Liver (tissue), 9 donors: Measurements from ENCODE around the gene FOXRED1. TPM values are rescaled to one million over a fixed set of nuclear protein-coding genes. Genes with fewer than 3 reads are reported as not detected.

Experiments
- DNase-seq: peaks from one replicate; pipeline ENCODE4 v3.0.0-alpha.2; 2017; ENCODE audit warnings: low spot score
- H3K27ac ChIP-seq, 2 donors: one replicate each; pipeline ENCODE4 v1.7.0; 2013; ENCODE audit warnings: inconsistent platforms in 2 of 2, low read length in 2 of 2, control low read depth in 1 of 2, low read depth in 1 of 2, mild to moderate bottlenecking in 1 of 2
- H3K27me3 ChIP-seq, 4 donors: one replicate each; pipeline versions ENCODE4 v1.6.1 to v1.7.0; 2013; ENCODE audit warnings: low read length in 3 of 4, inconsistent platforms in 1 of 4, mild to moderate bottlenecking in 1 of 4, moderate library complexity in 1 of 4; ENCODE audit not compliant: control insufficient read depth in 4 of 4, insufficient read depth in 4 of 4
- H3K36me3 ChIP-seq, 4 donors: one replicate each; pipeline versions ENCODE4 v1.6.1 to v1.7.0; 2013; ENCODE audit warnings: low read length in 3 of 4, mild to moderate bottlenecking in 3 of 4, low read depth in 1 of 4, moderate library complexity in 1 of 4; ENCODE audit not compliant: control insufficient read depth in 4 of 4, insufficient read depth in 3 of 4
- H3K4me1 ChIP-seq, 4 donors: one replicate each; pipeline versions ENCODE4 v1.6.1 to v1.7.0; 2013; ENCODE audit warnings: low read length in 3 of 4, mild to moderate bottlenecking in 3 of 4, moderate library complexity in 1 of 4; ENCODE audit not compliant: control insufficient read depth in 4 of 4, insufficient read depth in 4 of 4
- H3K4me3 ChIP-seq, 3 donors: one replicate each; pipeline versions ENCODE4 v1.6.1 to v1.7.0; 2013; ENCODE audit warnings: low read length in 3 of 3, control low read depth in 1 of 3, low read depth in 1 of 3, mild to moderate bottlenecking in 1 of 3
- H3K9ac ChIP-seq, 2 donors: one replicate each; pipeline ENCODE4 v1.7.0; 2013; ENCODE audit warnings: low read length in 2 of 2, mild to moderate bottlenecking in 2 of 2, moderate library complexity in 2 of 2, control low read depth in 1 of 2, low read depth in 1 of 2
- H3K9me3 ChIP-seq, 4 donors: one replicate each; pipeline versions ENCODE4 v1.6.1 to v1.7.0; 2013; ENCODE audit warnings: low read length in 3 of 4; ENCODE audit not compliant: control insufficient read depth in 4 of 4
- CTCF ChIP-seq: fragments of 150-350 bp; IDR thresholded peaks from 2 replicates; pipeline ENCODE4 v1.5.1; 2017; ENCODE audit warnings: improper control_type of control experiment, low read depth, low read length; ENCODE audit not compliant: missing input control
- EGR1 ChIP-seq, 2 donors: IDR thresholded peaks; 2 replicates each; pipeline ENCODE4 v1.6.1; 2016 to 2018; ENCODE audit warnings: antibody characterized with exemption in 2 of 2, low read depth in 2 of 2
- FOXA1 ChIP-seq: IDR thresholded peaks from 2 replicates; pipeline ENCODE4 v1.6.1; 2016; ENCODE audit warnings: antibody characterized with exemption
- FOXA2 ChIP-seq: IDR thresholded peaks from 2 replicates; pipeline ENCODE4 v1.6.1; 2016; ENCODE audit warnings: antibody characterized with exemption
- GABPA ChIP-seq, 2 donors: IDR thresholded peaks in 1 of 2; conservative IDR thresholded peaks in 1 of 2; 2 replicates each; pipeline ENCODE4 v1.6.1; 2016; ENCODE audit warnings: antibody characterized with exemption in 2 of 2, mild to moderate bottlenecking in 1 of 2, moderate library complexity in 1 of 2
- HNF4A ChIP-seq, 2 donors: conservative IDR thresholded peaks; 2 replicates each; pipeline ENCODE4 v1.6.1; 2016; ENCODE audit warnings: antibody characterized with exemption in 2 of 2, mild to moderate bottlenecking in 2 of 2
- HNF4G ChIP-seq: IDR thresholded peaks from 2 replicates; pipeline ENCODE4 v1.6.1; 2016; ENCODE audit warnings: antibody characterized with exemption
- JUND ChIP-seq, 2 donors: IDR thresholded peaks; 2 replicates each; pipeline ENCODE4 v1.6.1; 2016; ENCODE audit warnings: antibody characterized with exemption in 2 of 2
- MAX ChIP-seq: IDR thresholded peaks from 2 replicates; pipeline ENCODE4 v1.6.1; 2016; ENCODE audit warnings: antibody characterized with exemption
- NR2F2 ChIP-seq: IDR thresholded peaks from 2 replicates; pipeline ENCODE4 v1.6.1; 2016; ENCODE audit warnings: antibody characterized with exemption
- TAF1 ChIP-seq: conservative IDR thresholded peaks from 2 replicates; pipeline ENCODE4 v1.6.1; 2016; ENCODE audit warnings: antibody characterized with exemption, mild to moderate bottlenecking
- YY1 ChIP-seq: IDR thresholded peaks from 2 replicates; pipeline ENCODE4 v1.6.1; 2016; ENCODE audit warnings: antibody characterized with exemption, mild to moderate bottlenecking
- WGBS: extraction: QIAGEN DNeasy Blood & Tissue Kit; methylation state at CpG from one replicate; pipeline ENCODE4 v1.1.7; 2013; 5-methylcytosine and 5-hydroxymethylcytosine counted together
- polyA plus RNA-seq, 2 donors: library from polyadenylated mRNA; stranded (reverse) in 1 of 2; unstranded in 1 of 2; fragments of 200-250 nt in 1 of 2; fragments of >200 nt in 1 of 2; fragmentation: Nextera tagmentation in 1 of 2; extraction: Ambion mirVana in 1 of 2; gene quantifications; one replicate each; pipeline versions ENCODE4 v1.2.1 to v1.2.3, GENCODE V29; 2013 to 2015
- total RNA-seq, 2 donors: library from RNA; depleted of rRNA; stranded (reverse); fragments of >200 nt; gene quantifications; one replicate each; pipeline ENCODE4 v1.2.3, GENCODE V29; 2014
- TF ChIP-seq, protein P1 (sequence below): IDR thresholded peaks from 2 replicates; pipeline ENCODE4 v1.6.1; 2016; ENCODE audit warnings: antibody characterized with exemption, mild to moderate bottlenecking
- TF ChIP-seq, protein P2 (sequence below): IDR thresholded peaks from 2 replicates; pipeline ENCODE4 v1.6.1; 2016; ENCODE audit warnings: antibody characterized with exemption
- TF ChIP-seq, protein P3 (sequence below): IDR thresholded peaks from 2 replicates; pipeline ENCODE4 v1.6.1; 2016; ENCODE audit warnings: antibody characterized with exemption
- donor health status: healthy.
- donor health status: healthy.
- donor health status: healthy.
- donor health status: healthy.
- donor health status: healthy.

The FOXRED1 gene
- total and polyA plus RNA-seq, 4 donors: 24.0 to 38.9 (median 29.8) TPM

GRCh38 chr11:126317432-126317755 lies 48.4 kb downstream of the FOXRED1 start:
- H3K4me3 ChIP-seq: no peak overlapping the region
- H3K9me3 ChIP-seq: no peaks in the 10 kb centered on the region
- no peak for DNase-seq
- no peaks in the 10 kb centered on the region for H3K27me3 ChIP-seq
- H3K4me1 ChIP-seq: peaks cover 0 to 5% (median 0%) of the 10 kb centered on the region in 4 donors
- TF ChIP-seq NR2F2 (no peak), CTCF (no peak), MAX (no peak)
- TF ChIP-seq, protein P1, sequence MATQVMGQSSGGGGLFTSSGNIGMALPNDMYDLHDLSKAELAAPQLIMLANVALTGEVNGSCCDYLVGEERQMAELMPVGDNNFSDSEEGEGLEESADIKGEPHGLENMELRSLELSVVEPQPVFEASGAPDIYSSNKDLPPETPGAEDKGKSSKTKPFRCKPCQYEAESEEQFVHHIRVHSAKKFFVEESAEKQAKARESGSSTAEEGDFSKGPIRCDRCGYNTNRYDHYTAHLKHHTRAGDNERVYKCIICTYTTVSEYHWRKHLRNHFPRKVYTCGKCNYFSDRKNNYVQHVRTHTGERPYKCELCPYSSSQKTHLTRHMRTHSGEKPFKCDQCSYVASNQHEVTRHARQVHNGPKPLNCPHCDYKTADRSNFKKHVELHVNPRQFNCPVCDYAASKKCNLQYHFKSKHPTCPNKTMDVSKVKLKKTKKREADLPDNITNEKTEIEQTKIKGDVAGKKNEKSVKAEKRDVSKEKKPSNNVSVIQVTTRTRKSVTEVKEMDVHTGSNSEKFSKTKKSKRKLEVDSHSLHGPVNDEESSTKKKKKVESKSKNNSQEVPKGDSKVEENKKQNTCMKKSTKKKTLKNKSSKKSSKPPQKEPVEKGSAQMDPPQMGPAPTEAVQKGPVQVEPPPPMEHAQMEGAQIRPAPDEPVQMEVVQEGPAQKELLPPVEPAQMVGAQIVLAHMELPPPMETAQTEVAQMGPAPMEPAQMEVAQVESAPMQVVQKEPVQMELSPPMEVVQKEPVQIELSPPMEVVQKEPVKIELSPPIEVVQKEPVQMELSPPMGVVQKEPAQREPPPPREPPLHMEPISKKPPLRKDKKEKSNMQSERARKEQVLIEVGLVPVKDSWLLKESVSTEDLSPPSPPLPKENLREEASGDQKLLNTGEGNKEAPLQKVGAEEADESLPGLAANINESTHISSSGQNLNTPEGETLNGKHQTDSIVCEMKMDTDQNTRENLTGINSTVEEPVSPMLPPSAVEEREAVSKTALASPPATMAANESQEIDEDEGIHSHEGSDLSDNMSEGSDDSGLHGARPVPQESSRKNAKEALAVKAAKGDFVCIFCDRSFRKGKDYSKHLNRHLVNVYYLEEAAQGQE: no peak
- H3K36me3 ChIP-seq: no peaks in the 10 kb centered on the region
- WGBS: 78% methylated on average over 1 of the region's 1 CpG
- peak overlapping the region; percentile 56 to 61 for H3K27ac ChIP-seq
- no peak overlapping the region for H3K9ac ChIP-seq

GRCh38 chr11:126317756-126318573 lies 49.0 kb downstream of the FOXRED1 start:
- Histone ChIP-seq H3K9me3 (no peaks in the 10 kb centered on the region), H3K9ac (no peak overlapping the region), H3K4me1 (peaks cover 0 to 5% (median 0%) of the 10 kb centered on the region in 4 donors), H3K27ac (peak overlapping the region; percentile 56 to 61), H3K4me3 (no peak overlapping the region), H3K36me3 (no peaks in the 10 kb centered on the region), H3K27me3 (no peaks in the 10 kb centered on the region)
- 75% methylated on average over 14 of the region's 14 CpGs for WGBS
- TF ChIP-seq CTCF (no peak), YY1 (no peak), NR2F2 (no peak), MAX (no peak), EGR1 (IDR thresholded peaks at IDR 0.05; ENCODE audit: low read depth in 2 of 2) (no peak), JUND (IDR thresholded peaks at IDR 0.05) (no peak), HNF4G (no peak), GABPA (IDR thresholded peaks at IDR 0.05 in 1 of 2, conservative IDR thresholded peaks at IDR 0.05 in 1 of 2) (no peak), HNF4A (conservative IDR thresholded peaks at IDR 0.05) (no peak), FOXA2 (no peak), FOXA1 (no peak), TAF1 (no peak)
- TF ChIP-seq, protein P2, sequence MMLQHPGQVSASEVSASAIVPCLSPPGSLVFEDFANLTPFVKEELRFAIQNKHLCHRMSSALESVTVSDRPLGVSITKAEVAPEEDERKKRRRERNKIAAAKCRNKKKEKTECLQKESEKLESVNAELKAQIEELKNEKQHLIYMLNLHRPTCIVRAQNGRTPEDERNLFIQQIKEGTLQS: no peak
- TF ChIP-seq, protein P3, sequence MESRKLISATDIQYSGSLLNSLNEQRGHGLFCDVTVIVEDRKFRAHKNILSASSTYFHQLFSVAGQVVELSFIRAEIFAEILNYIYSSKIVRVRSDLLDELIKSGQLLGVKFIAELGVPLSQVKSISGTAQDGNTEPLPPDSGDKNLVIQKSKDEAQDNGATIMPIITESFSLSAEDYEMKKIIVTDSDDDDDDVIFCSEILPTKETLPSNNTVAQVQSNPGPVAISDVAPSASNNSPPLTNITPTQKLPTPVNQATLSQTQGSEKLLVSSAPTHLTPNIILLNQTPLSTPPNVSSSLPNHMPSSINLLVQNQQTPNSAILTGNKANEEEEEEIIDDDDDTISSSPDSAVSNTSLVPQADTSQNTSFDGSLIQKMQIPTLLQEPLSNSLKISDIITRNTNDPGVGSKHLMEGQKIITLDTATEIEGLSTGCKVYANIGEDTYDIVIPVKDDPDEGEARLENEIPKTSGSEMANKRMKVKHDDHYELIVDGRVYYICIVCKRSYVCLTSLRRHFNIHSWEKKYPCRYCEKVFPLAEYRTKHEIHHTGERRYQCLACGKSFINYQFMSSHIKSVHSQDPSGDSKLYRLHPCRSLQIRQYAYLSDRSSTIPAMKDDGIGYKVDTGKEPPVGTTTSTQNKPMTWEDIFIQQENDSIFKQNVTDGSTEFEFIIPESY: no peak
- no peak for DNase-seq
